ENCODE results near the gene ENPP7.
"Not testable (repeated sequence)": the region's sequence is repeated elsewhere in the genome, so short reads cannot be mapped to it uniquely, and the experiment has no call there.

The ENPP7 gene

DNA sequence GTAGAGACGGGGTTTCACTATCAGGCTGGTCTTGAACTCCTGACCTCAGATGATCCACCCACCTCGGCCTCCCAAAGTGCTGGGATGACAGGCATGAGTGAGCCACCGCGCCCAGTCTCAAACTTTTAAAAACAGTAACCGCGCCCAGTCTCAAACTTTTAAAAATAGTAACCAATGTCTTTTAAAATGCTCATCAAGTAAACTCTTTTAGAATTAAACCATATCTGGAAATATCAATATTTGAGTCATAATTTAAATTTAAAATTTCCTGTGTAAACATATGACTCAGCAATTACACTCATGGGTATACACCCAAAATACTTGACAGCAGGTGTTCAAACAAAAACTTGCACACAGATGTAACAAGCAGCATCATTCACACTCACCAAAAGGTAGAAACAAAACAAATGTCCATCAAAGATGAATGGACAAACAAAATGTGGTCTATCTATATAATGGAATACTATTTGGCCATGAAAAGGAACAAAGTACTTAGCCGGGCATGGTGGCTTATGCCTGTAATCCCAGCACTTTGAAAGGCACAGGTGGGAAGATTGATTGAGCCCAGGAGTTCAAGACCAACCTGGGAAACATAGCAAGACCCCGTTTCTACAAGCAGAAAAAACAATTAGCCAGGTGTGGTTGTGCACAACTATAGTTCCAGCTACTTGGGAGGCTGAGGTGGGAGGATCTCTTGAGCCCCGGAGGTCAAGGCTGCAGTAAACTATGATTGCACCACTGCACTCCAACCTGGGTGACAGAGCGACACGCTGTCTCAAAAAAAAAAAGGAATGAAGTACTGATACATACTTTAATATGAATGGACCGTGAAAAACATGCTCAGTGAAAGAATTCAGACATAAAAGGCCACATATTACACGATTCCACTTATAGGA lies 20.2 kb downstream of the ENPP7 start:
- no peak for DNase-seq

DNA sequence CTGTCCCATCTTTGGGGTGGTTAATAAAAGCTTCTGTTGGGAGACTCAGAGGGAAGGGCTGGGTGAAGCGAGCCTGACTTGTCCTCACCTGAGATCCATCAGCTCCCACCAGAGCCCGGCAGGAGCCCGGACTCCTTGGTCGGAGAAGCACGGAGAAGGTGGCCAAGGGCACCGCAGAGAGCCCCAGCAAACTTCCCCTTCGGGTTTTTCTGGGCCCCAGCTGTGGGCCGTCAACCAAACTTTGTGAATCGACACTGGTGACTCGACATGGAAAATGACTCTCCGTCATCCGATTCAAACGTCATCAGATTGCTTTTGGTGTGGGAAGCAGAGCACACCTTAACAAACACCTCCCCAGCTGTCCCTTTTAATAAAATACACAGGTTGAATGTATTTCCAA lies 21.4 kb downstream of the ENPP7 start:
- peak; percentile 49 for DNase-seq

DNA sequence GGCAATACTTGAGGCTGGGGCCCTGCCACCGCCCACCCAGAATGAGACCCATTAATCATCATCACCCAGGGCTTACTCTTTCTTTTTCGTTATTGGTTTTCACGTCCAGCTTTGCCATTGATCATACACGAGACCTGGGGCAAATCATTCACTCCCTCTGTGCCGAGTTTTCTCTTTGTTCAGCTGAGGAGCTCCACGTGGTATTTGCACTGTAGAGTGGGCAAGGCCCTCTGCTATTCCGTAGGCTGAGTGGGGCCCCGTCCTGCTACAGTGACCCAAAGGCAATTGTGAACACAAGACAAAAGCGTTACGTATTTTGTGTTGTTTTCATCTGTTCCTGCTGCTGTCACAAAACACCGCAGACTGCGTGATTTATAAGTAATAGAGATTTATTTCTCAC lies 23.6 kb downstream of the ENPP7 start:
- no peak for DNase-seq

DNA sequence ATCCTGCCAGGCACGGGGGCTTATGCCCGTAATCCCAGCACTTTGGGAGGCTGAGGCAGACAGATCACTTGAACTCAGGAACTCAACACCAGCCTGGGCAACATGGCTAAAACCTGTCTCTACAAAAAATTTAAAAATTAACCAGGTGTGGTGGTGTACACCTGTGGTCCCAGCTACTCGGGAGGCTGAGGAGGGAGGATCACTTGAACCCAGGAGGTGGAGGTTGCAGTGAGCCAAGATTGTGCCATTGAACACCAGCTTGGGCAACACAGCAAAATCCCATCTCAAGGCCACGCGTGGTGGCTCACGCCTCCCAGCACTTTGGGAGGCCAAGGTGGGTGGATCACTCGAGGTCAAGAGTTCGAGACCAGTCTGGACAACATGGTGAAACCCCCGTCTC lies 24.2 kb downstream of the ENPP7 start:
- not testable (repeated sequence) for DNase-seq

DNA sequence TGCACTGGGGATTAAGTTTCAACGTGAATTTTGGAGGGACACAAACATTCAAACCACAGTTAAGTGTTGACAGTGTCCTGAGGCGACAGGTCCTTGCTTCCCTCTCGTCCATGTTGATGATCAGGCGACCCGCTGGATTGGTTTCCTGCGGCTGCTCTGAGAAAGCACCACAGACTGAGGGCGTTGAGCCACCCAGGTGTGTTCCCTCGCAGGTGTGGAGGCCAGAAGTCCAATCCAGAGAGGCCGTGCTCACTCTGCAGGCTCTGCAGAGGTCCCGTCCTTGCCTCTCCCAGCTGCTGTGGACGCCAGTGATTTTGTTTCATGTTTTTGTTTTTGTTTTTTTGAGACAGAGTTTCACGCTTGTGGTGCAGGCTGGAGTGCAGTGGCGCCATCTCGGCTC lies 24.8 kb downstream of the ENPP7 start:
- DNase-seq = no peak

DNA sequence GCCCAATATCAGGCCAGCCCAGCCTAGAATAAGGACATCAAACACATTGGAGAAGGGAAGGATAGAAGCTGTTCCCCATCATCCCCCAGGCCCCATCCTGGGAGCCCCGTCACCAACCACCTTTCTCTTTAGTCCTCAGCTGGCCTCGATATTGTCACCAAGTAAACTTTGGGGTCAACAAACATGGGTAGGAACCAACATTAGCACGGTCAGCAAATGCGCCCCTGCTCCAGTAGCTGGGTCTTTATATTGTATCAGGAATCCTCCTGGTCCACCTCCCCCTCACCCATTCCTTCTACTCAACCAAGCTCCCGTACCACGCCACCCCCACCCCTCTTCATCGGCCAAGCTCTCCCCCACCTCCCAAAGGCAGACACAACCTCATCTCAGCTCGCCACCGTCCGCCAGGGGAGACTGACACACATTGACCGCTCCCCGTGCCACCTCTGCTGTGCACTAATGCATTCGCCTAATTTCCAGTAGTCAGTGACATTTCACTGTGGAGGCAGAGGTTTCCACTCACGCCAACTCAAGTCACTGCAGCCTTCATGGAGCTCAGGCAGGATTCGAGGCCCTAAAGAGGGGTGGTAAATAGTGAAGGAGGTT lies 26.5 kb downstream of the ENPP7 start:
- no peak for DNase-seq

DNA sequence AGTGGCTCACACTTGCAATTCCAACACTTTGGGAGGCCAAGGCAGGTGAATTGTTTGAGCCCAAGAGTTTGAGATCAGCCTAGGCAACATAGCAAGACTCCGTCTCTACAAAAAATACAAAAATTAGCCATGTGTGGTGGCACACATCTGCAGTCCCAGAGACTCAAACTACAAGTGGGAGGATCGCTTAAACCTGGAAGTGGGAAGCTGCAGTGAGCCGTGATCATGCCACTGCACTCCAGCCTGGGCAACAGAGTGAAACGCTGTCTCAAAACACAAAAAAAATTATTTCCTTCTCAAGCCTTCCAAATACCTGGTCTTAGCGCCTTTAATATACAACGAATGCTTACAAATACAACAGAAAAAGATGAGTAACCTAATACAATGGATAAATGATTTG lies 27.5 kb downstream of the ENPP7 start:
- no peak for DNase-seq

DNA sequence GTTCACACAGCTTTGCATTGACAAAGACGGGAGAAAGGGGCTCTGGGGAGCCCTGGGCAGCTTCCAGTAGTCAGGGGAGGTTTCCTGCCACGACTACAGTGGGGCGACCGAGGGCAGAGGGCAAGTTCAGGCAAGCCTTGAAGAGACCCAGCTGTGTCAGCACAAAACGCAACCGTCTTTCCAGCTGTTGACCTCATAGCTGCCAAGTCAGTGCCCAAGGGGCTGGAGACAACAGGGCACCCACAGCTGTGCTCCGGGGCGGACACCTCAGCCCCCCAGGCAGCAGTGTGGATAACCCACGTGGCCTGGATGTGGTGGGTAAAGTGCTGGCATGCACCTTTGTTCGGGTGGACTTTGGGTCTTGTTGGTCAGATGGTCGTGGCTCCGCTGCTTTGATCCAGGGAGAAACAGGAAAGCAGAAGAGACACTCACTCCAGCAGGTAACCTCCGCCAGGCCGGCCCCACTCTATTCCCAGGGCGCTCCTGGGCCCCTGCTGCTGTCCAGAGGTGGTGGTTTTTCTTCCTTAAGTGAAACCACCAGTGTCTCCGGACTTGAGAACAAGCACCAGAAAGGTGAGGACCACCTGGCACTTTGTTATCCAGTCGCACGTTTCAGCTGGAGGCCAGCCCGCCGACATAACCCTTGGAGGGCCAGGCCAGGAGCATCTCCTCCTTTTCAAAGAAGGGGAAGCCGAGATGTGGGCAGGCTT lies 29.6 kb downstream of the ENPP7 start:
- DNase-seq = no peak

DNA sequence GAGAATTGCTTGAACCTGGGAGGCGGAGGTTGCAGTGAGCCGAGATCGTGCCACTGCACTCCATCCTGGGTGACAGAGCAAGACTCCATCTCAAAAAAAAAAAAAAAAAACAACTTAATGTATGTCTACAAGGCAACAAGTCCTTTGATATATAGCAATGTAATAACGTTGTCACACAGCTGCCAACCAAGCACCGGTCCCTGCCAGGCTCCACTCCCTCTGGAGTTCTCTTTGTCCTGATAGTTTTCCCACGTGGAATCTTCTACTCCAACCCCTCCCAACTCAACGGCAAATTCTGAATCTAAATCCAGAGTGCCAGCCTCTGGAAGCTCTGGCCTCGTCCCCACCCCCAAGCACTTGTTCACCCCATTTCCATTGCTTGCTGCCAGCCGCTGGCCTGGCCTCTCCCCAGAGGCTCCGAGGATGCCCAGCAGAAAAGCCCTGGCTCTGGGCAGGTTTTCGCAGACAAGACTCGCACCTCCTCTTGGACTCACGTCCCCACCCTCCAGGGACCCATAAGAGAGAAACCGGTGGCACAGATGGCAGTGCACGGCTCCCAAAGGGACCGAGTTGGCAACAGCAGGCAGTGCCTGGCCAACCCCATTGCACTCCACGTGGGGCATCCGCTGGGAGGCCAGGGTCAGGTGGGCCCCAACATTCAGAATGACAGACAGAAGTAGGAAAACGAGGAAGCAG lies 31.3 kb downstream of the ENPP7 start:
- DNase-seq = no peak

DNA sequence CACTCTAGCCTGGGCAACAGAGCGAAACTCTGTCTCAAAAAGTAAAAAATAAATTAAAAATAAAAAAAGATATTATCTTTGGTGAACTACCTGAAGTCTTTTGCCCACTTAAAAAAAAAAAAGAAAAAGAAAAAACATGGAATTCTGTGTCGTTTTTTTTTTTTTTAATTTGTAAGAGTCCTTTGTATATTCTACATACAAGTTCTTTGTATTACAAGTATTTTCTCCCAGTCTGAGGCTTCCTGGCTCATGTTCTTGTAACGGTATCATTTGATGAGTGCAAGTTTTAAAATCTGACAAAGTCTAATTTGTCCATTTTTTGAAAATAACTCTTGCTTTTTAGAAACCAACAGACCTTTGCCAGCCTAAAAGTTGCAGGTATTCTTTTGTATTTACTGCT lies 35.0 kb downstream of the ENPP7 start:
- DNase-seq = no peak

DNA sequence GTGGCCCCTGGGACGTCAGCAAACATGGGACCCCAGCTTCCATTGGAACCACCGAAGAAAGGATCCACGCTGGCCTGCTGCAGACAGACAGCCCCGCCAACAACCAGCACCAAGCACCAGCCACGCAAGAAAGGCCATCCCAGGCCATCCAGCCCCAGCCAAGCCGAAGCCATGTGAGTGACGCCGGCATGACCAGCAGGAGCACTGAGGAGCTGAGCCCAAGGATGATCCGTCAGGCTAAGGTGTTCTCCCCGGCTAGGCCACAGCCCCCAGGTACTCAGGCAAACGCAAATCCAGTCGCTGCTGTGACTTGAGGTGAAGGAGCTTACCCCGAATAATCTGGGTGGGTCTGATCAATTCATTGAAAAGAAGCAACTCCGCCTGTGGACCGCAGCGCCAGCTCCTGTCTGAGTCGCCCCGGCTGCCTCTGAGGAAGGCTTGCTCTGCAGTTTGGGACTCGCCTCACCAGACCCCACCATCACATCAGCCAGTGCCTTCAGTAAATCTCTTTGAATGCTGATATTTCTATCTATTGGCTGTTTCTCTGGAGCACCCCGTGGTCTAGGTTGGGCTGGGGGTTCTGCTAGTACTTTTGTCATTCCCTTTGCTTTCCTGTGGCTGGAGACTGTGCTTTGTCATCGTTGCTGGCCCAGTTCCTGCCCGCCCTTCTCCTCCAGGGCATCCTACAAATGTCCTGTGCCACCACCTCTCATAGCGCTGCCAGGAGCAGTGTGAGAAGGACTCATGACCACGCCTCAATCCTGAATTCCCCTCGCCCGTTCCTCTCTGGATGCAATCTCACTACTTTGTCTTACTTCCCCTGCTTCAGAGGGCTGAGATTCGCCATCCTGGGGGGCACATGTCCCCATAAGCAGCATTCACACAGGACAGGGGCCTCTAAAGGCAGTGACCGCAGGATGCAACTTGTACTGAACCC lies 39.1 kb downstream of the ENPP7 start:
- DNase-seq = no peak

DNA sequence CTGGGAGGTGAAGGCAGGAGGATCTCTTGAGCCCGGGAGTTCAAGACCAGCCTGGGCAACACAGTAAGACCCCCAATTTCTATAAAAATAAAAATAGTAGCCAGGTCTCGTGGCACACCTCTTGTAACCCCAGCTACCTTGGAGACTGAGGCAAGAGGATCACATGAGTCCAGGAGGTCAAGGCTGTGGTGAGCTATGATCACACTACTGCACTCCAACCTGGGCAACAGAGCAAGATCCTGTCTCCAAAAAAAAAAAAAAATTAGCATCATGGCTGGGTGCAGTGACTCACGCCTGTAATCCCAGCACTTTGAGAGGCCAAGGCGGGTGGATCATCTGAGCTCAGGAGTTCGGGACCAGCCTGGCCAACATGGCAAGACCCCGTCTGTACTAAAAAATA lies 40.5 kb downstream of the ENPP7 start:
- no peak for DNase-seq

DNA sequence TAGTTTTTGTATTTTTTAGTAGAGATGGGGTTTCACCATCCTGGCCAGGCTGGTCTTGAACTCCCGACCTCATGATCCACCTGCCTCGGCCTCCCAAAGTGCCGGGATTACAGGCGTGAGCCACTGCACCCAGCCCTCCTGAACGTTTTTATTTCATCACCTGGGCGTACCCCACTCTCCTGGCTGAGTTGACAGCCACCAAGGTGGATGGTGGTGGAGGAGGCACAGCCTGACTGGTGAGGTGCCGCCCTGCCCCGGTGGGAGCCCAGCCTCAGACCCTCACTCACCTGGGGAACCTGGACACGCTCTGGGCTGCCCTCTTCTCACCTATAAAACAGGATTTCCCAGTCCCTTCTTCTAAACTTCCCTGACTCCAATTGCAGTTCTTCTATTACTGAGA lies 42.0 kb downstream of the ENPP7 start:
- DNase-seq = not testable (repeated sequence)

DNA sequence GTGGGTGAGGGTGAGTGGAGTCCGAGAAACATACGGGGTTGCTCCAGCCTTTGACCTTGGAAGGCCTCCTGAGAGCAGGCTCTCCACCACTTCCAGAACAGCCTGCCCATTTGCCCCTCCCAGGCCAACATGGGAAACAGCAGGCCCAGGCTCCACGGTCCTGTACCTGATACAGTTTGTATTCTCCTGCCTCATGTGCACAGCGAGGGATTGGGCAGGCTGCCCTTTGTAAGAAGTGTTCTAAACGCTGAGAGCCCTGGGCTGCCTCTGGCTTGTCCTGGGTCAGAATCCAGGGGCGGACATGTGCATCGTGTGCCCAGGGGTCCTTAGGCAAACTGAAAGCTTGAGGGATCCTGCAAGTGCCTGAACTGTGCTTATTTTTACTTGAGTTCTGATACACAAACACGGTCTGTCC lies 43.8 kb downstream of the ENPP7 start:
- DNase-seq = no peak

DNA sequence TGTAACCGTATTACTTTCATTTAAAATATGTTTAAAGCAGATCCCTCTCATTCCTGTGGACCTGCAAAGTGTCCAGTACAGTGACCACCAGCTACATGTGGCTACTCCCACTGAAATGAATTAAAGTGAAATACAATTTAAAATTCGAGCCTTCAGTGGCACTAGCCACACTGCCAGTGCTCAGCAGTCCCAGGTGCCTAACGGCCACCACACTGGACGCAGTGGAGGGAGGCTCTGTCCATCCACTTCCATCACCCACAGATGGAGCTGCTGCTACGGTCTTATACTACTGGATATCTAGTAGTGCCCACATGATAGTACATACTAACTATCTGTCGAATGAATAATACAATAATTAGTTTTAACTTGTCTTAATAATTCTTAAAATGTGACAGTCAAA lies 44.9 kb downstream of the ENPP7 start:
- DNase-seq = no peak

DNA sequence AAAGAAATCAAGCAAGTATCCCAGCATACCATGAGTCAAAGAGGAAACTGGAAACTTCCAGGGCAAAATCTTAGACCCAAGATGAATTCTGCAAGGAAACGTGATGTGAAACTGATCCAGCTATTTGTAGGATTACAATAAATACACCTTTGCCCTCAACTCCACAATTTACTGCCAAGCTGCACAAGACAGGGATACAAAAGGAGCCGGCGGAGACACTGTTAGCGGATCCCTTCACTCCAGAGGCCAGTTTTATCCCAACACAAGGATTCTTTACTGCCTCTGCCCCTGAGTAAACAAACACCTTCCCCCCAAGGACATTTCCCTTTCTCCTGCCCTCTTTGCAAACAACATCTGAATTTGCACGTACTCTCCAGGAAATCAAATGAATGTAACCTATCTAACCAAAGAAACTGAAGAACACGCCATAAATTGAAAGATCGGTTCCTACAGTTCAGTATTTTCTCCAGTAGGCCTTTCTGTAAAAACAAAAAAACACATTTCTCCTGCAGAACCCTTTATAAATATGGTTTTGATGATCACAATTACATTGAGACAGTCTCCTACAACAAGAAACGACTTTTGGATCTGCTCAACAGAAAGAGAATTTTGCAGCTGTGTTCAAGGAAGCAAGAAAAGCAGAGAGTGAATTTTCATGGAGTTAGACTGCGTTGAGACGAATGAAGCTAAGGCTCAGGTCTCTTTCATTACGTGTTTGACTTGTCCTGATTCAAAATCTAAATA lies 45.8 kb downstream of the ENPP7 start:
- no peak for DNase-seq

DNA sequence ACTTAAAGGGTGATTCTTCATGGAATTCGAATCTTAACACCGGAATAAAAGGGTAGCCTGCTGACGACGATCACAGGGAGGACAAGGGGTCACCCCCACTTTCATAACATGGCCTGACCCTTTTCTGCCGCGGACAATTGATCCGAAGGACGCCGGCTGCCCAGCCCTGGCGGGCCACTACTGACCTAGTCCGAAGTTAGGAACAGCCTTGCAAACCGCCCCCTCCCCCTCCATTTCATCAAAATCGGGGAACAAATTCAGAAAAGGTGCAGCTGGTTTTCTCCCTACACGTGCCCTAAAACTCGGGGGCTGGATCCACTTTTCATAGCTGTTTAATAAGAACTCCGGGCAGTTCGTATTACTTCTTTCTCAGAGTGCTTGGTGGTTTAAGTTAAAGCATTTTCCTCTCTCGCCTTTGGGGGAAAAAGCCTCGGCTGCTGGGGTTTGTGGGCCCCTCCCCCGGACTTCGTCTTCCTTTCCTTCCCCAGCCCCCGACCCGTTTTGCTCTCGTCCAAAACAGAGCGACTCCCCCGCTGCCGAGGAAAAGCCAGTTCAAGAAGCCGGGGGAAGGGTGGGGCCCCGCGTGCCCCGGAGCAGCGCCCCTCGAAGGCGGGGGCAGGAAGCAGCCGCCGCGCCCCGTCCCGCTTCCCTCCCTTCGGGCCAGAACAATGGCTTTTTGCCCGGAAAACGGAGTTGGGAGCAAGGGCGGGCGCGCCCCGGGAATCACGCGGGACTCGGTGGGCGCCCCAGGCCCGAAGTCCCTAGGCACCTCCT lies 46.6 kb downstream of the ENPP7 start:
- DNase-seq = no peak

DNA sequence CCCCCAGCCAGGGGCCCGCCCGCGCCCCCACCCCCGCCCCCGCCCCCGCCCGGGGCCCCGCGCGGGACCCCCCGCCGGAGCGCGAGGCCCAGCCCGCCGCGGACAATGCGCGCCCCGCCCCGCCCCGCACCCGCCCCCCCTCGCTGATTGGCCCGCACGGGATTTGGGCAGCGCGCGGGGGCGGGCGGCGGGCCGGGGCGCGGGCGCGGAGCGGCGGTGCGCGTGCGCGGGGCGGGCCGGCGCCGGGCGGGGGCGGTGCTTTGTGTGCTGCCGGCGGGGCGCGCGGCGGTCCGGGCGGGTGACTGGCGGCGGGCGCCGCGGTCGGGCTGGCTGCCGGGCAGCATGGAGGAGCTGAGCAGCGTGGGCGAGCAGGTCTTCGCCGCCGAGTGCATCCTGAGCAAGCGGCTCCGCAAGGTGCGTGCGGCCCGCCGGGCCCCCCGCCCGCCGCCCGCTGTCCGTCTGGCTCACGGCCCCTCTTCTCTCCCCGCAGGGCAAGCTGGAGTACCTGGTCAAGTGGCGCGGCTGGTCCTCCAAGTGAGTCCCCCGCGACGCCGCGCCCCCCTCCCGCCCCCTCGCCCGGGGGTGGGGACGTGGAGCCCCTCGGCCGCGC lies 47.3 kb downstream of the ENPP7 start, which contains the start of gene CBX2:
Gene CBX2 (plus strand): TSS at position 255 of the 610 bp plus-strand sequence. CDS start 88 bp downstream, at position 343.
- peak; percentile 76 for DNase-seq

DNA sequence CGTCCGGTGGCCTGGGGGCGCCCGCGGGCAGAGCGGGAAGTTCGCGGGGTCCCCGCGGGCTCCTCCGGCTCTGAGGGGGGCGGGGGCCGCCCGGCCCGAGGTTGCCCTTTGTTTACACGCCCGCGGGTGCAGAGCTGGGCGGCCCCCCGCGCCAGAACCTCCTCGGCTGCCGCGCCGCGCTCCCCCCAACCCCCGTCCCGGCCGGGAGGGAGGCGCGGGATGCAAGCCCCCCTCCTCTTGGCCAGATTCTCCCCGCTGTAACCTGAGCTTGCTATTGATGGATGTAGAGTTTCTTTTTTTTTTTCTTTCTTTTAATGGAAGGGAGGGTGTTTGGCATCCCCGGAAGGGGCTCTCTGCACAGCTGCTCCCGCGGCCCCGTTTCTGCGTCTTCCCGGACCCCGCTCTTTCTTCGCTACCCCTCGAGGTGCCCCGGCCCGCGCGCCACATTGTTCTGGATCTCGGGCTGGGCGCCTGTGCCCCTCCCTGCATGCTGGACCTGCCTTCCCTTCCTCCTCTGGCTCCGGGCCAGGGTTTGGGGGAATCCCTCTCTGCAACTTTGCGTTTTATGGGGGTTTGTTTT lies 47.9 kb downstream of the ENPP7 start:
- DNase-seq = no peak

Data from stimulated activated CD4-positive, alpha-beta T cell treated with anti-CD3 and anti-CD28 coated beads, Interleukin-1b, Interleukin-23, amount 100 ng/mL, for 48 hours (primary cell).